ENCODE data around the gene CHST11. TPM values are rescaled to one million over a fixed set of nuclear protein-coding genes. Genes with fewer than 3 reads are reported as not detected.

The CHST11 gene
- total RNA-seq, 1 donor from 2014 or later: 46.2 TPM

DNA sequence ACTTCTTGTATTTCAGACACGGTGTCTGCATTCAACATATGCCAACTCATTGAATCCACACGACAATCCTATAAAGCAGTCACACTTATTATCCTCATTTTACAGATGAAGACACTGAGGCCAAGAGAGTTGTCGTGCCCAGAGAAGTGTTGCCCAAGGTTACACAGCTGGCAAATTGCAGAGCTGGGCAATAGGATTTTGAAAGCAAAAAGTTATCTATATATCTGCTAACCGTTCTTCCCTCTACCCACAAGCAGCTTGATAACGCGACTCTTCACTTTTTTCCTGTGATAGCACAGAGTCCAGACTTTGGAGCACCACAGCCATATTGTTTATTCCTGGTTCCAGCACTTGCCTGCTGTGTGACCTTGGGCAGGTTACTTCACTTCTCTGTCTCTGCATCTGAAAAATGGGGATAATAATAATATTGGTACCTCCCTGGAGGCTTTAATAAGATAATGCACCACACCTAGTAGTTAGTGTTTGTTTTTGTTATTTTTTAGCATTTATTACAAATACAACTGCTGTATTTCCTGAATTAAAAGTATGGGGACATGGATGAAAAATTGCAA, 82.2 kb downstream of the CHST11 start:
- TF ChIP-seq, protein P1, sequence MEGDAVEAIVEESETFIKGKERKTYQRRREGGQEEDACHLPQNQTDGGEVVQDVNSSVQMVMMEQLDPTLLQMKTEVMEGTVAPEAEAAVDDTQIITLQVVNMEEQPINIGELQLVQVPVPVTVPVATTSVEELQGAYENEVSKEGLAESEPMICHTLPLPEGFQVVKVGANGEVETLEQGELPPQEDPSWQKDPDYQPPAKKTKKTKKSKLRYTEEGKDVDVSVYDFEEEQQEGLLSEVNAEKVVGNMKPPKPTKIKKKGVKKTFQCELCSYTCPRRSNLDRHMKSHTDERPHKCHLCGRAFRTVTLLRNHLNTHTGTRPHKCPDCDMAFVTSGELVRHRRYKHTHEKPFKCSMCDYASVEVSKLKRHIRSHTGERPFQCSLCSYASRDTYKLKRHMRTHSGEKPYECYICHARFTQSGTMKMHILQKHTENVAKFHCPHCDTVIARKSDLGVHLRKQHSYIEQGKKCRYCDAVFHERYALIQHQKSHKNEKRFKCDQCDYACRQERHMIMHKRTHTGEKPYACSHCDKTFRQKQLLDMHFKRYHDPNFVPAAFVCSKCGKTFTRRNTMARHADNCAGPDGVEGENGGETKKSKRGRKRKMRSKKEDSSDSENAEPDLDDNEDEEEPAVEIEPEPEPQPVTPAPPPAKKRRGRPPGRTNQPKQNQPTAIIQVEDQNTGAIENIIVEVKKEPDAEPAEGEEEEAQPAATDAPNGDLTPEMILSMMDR (IDR thresholded peaks at IDR 0.05): no peak
- H3K4me1 ChIP-seq: peaks cover 6% of the 10 kb centered on the region
- no peaks in the 10 kb centered on the region for H3K36me3 ChIP-seq
- no peak for ATAC-seq
- no peak overlapping the region for H3K4me3 ChIP-seq
- intact Hi-C loops (cut with DNase I): no loop called here
- no peaks in the 10 kb centered on the region for H3K9me3 ChIP-seq
- no peak for DNase-seq
- no peaks in the 10 kb centered on the region for H3K27me3 ChIP-seq (ENCODE audit: low read depth)
- no peak overlapping the region for H3K27ac ChIP-seq

DNA sequence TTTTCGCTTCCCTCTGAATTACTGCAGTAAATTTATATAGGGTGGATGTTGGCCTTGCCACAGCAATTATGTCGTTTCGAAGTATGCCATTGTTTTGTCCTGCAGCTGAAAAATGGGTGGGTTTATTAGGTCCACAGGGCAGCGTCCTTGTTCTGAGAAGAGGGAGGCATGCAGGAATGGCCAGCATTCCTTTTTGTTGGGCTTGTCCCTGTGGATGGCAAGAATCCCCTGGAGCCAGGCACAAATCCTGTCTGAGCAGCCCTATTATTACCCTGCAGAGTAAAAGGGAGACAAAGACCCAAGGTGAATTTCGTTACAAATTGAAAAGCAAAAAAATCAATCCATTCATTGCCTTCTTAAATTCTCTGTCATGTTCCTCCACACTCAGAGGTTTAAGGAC, 88.1 kb downstream of the CHST11 start:
- H3K9me3 ChIP-seq: no peaks in the 10 kb centered on the region
- H3K27ac ChIP-seq: no peak overlapping the region
- intact Hi-C loops (cut with DNase I): no loop called here
- H3K27me3 ChIP-seq (ENCODE audit: low read depth): no peaks in the 10 kb centered on the region
- DNase-seq (no peak), ATAC-seq (no peak)
- no peak overlapping the region for H3K4me3 ChIP-seq
- TF ChIP-seq, protein P1 (IDR thresholded peaks at IDR 0.05): no peak
- no peaks in the 10 kb centered on the region for H3K36me3 ChIP-seq
- H3K4me1 ChIP-seq: peaks cover 22% of the 10 kb centered on the region

DNA sequence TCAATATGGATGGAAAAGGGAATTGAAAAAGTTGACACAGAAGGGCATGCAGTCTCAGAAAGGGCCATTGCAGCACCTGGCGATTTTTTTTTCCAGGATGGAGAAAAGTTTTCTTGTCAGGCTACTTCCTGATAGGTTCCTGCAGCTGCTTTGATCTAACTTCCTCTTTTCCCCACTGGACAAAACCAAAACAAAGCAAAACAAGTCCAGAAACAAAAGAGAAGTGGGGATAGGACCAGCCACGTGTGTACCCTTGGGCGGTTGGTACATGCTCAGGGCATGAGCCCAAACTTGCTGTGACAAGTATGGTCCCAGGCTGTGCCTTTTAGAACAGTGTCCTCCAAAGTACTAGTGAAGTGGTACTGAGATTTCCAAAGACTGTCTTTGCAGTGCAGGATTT, 89.8 kb downstream of the CHST11 start:
- TF ChIP-seq, protein P1 (IDR thresholded peaks at IDR 0.05): no peak
- H3K4me1 ChIP-seq: peaks cover 27% of the 10 kb centered on the region
- peak; percentile 58 for DNase-seq
- H3K36me3 ChIP-seq: no peaks in the 10 kb centered on the region
- H3K27me3 ChIP-seq (ENCODE audit: low read depth): no peaks in the 10 kb centered on the region
- peak; percentile 69 to 74 for ATAC-seq
- no peak overlapping the region for H3K27ac ChIP-seq
- H3K9me3 ChIP-seq: no peaks in the 10 kb centered on the region
- intact Hi-C loops (cut with DNase I): no loop called here
- H3K4me3 ChIP-seq: no peak overlapping the region

DNA sequence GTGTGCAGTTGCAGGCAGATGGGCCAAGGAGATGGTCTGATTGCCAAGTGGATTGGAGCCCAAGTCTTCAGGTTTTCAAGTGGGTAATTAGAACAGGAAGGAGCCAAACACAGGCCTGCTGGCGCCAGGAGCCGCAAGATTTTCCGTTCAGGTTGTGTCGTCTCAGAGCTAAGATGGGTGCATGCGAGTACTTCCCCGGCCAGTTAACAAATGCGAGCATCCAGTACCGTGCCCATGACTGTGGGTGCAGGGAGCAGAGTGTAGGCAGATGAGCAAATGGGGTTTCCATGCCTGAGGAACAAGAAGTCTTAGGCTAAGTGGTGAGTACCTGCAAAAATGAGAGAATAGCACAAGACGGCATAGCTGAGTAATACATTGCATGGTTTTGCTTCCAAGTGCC, 90.5 kb downstream of the CHST11 start:
- ATAC-seq: peak in 1 of 2 donors; percentile 48
- Histone ChIP-seq H3K4me1 (peaks cover 27% of the 10 kb centered on the region), H3K9me3 (no peaks in the 10 kb centered on the region), H3K4me3 (no peak overlapping the region), H3K27me3 (ENCODE audit: low read depth) (no peaks in the 10 kb centered on the region), H3K27ac (no peak overlapping the region), H3K36me3 (no peaks in the 10 kb centered on the region)
- TF ChIP-seq, protein P1 (IDR thresholded peaks at IDR 0.05): no peak
- intact Hi-C loops (cut with DNase I): no loop called here
- DNase-seq: peak; percentile 49

DNA sequence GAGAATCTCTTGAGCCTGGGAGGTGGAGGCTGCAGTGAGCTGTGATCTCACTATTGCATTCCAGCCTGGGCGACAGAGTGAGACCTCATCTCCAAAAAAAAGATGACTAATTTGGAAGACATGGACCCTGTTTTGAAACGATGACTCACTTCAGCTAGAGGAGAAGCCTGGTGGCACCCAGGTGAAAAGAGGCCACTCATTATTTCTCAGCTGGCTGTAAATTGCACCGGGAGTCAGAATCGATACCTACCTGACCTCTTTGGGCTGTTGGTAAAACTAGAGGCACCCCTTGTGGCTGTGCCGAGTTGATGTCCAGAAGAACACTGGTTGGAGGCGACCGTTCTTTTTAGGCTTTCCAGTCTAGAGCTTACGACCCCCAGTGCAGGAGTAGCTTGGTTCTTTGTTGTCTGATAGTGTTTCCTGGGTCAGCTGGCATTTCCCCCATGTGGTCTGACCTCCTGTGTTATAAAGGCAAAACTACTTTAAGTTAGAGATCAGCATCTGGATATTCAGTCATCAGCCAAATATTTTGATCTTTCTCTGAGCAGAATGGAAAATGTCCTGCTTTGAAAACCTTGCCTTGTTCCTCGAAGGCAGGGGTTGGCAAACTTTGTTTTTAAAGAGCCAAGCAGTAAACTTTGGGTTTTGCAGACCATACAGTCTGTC, 93.2 kb downstream of the CHST11 start:
- Histone ChIP-seq H3K27ac (no peak overlapping the region), H3K9me3 (peaks cover 5% of the 10 kb centered on the region), H3K36me3 (no peaks in the 10 kb centered on the region), H3K4me3 (no peak overlapping the region), H3K4me1 (peaks cover 27% of the 10 kb centered on the region), H3K27me3 (ENCODE audit: low read depth) (no peaks in the 10 kb centered on the region)
- DNase-seq (no peak), ATAC-seq (no peak)
- intact Hi-C loops (cut with DNase I): no loop called here
- TF ChIP-seq, protein P1 (IDR thresholded peaks at IDR 0.05): no peak

All from lower lobe of right lung (tissue), 2 donors.